GM21786 (cell line): ENCODE data around the gene AKR1E2.
A peak's percentile ranks its signal among the peaks of the same experiment; 100 is the strongest.

ENCODE experiments used
- ATAC-seq: cut with Tn5 transposase; IDR thresholded peaks from one replicate; pipeline ENCODE4 v1.9.1; 2021; ENCODE audit not compliant: unreplicated experiment

Gene AKR1E2

GRCh38 chr10:4825868-4826791 lies at the start of gene AKR1E2:
TSS of gene AKR1E2 (plus strand) at chr10:4826207. CDS start at chr10:4826325, 118 bp downstream.
- peak; percentile 59 for ATAC-seq

- ATAC-seq, result no peak
Measured at GRCh38 chr10:4776234-4776638, 49.8 kb upstream of the AKR1E2 start.

DNA sequence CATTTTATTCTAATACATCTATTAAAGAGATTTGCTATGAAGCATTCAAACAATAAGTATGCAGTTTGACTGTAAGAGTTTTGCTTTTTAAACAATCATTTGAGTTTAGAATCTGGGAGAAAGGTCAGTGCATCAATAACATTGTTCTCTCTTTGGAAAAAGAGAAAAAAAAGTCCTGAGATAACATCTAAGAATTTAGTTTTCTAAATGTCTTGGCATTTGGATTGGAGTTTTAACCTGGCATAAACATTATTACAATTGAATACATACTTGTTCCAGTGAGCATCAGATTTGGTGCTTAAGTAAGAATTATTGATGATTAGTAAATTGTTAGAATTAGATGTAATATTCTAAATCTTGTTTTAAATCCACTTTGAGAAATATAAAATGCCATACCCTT lies 47.2 kb upstream of the AKR1E2 start:
- ATAC-seq, result no peak

DNA sequence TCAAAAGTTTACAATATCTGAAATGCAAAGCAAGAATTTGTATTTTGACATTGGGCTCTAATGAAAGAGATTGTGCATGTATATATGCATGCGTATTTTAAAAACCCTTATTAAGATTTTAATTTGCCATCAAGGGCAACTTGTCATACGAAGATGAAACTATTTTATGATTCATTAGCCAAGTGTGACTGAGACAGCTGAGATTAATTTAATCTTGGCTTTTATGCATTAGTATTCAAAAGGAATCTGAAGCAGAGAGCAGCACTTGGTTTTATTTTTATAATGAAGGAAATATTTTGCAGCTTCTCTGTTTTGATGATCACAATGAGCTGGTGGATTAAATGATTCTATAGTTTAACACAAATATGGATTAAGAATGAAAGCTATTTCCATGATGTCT lies 45.9 kb upstream of the AKR1E2 start:
- ATAC-seq, result no peak

GRCh38 chr10:4780782-4781181 lies 45.2 kb upstream of the AKR1E2 start:
- no peak for ATAC-seq

DNA sequence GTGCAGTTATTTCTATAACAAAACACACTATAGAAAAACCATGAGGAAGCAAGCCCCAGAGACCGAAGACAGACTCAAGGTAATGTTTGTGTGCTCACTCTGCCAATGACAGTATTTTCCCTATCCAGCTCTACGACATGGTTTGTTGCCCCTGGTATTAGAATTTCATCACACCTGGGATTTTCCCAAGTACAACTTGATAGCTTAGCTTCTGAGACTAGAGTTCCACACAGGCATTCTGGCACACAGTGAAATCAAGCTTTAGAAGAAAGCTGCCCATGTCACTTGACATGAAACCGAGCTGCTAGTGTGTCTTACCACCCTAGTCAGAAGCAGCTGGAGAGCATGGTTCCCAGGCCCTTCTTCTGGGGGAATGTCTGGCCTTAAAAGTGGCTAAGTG lies 44.1 kb upstream of the AKR1E2 start:
- ATAC-seq, result no peak

- ATAC-seq, result no peak
Measured at GRCh38 chr10:4784667-4785333, 41.2 kb upstream of the AKR1E2 start.

DNA sequence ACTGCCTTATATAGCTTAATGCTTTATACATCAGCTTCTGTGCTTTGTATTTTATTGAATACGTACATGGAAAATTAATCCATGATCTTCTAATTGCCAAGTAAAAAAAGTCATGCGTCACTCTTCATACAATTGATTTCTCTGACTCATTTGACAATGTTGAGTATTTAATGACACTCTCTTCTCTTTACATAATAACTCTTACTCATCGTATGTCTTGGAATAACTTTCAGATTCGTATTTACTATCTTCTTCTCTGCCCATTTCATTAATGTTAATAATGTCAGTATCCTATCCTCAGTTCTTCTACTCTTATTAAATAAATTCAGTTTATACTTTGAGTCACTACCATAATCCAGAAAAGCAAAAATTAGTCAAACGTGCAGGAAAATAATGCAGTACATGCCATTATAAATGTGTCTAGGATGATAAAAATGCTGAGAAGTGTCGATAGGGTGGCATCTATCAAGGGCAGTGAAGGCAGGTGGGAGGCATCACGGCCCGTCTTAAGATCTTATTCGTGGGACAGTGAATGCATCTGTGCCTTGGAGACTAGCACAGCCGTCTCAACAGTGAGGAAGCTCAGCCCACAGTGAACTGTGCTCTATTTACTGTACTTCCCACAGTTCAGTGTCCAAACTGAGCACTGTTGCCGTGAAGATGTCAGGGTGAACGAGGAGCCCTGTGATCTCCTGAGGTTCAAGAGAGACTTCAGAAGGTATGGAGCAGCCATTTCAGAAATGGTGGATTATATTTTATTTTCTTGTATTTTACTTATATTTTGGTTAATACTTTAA lies 39.8 kb upstream of the AKR1E2 start:
- no peak for ATAC-seq

GRCh38 chr10:4790045-4790444 lies 36.0 kb upstream of the AKR1E2 start:
- no peak for ATAC-seq

DNA sequence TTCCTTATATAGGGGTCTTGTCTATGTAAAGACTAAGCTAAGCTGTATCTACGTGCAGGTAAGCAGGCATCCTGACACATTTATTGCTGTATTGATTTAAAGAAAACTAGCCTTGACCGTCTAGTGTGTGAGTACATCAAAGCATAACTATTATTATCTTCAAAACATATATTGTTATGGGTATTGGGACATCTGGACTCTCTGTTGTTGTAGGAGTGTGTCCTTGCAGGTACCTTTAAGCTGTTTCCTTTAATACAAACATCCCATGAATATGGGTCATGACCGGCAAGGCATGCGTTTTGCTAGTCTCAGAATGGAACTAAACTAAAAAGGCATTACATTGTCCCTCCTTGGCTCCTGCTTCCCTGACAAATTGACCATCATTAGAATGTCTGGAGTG lies 35.1 kb upstream of the AKR1E2 start:
- no peak for ATAC-seq

DNA sequence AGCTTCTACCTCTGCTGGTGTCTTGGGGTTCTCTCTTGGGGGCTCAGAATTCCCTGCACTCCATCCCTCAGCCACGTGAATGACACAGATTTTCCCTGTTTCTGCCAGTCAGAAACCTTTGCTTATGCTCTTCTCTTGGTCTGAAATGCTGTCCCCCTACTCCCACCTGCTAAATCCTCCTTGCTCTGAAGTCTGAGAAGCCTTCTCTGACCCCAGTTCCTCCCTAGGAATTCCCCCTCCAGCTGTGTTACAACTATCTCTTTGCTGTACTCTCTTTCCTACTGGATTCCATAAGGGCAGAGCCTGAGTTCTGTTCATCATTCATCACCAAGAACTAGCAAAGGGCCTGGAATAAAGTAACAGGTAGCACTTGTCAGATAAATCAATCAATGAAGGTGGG lies 33.6 kb upstream of the AKR1E2 start:
- ATAC-seq, result no peak

DNA sequence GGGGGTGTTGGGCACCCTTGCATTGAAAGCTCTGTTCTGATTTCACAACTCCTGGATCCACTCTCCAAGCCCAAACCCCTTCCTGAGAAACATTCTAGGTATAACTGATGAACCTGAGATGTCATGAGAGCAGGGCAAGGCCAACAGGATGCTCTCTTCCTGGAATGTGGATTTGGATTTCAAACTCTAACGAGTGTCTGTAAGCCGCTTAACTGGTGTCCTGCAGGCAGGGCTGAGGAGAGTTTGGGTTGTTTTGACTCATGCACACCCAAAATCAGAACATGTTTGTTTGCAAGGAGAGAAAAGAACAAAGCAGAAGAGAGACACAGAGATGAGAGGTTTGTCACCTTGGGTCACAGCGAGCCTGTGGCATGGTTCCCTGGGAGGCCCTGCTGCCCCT lies 24.6 kb upstream of the AKR1E2 start:
- no peak for ATAC-seq

DNA sequence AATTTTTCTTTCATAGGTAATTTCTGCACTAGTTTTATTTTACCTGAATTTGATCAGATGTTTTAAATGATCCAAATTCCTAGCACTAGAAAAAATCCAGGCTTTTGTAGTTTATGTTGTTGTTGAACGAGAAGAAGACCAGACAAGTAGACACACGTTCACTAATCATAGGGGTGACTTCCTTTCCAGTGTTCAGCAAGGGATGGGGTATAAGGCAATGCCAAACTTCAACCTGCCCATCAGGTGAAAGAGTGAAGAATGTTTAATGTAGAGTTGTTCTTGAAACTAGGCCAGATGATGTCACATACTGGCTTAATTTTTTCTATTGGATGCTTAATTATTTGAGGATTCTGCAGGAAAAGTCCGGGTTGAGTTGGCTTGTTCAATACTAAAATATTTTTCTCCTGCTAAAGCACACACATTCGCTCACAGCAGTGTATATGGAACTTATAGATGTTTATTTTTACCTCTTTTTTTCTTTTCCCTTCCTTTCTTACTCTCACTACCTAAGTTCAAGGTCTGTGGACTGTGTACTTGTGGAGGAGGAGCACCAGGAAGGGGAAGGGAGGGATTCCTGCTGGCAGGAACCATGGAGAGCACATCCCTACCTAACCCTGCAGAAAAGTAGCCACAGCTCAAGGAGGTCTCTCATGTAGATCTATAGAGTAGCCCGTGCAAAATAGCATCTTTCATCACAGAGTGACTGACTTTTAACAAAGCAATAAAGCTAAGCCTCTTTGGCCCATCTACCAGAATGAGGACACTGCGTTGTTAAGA lies 23.1 kb upstream of the AKR1E2 start:
- no peak for ATAC-seq

- no peak for ATAC-seq
Measured at GRCh38 chr10:4803822-4804221, 22.2 kb upstream of the AKR1E2 start.

DNA sequence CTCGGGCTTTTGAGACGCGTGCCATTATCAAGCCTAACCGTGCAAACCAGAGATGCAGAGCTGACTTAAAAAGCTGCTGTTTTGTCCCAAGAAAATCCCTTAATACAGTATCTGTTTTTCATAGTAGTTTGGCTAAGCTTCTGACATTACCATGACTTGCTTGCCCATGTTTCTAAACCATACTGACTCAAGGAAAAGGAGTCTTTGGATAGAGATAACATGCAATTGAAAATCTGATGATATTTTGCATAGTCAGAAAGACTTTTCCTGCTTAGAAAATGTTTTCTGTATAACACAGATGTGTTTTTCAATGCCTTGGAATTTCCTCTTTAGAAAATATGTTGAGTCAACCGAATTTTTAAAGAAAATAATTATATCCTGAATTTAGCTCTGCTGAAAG lies 21.5 kb upstream of the AKR1E2 start:
- ATAC-seq, result no peak

DNA sequence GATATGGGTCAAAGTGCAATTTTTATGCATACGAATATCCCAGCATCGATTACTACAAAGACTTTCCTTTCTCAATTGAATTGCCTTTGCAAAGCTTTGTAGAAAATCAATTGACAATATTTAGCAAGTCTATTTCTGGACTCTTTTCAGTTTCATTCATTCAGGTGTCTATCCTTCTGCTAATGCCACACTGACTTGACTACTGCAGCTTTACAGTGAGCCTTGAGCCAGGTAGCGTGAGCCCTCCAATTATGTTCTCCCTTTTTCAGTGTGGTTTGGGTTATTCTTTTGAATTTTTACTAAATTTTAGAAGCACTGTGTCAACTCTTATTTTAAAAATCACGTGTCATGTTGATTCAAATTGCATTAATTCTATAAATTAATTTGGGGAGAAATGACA lies 19.5 kb upstream of the AKR1E2 start:
- no peak for ATAC-seq

DNA sequence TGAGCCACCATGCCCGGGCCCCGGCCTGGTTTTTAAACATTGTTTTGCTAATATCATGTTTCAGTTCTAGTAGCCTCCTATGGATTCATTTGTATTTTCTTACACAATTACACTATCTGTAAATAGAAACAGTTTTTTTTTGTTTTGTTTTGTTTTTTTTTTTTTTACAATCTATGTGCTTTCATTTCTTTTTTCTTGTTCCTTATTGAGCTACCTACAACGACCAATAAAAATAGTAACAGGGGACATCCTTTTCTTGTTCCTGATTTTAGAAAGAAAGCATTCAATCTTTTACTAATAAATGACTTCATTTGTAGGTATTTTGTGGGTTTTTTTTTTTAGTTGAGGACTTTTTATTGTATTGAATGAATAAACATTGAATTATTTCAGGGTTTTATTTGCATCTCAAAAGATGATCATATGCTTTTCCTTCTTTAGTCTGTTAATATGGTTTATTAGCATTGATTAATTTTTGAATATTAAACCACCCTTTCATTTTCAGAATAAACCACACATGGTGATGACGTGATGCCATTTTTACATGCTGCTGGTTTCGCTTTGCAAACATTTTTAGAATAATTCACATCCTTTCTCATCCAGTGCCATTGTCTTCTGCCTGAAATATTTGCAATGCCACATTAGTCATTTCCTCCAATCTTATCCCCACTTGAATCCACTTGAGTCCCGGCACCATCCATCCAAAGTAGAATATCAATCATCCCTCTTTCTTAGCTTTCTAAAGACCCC lies 18.1 kb upstream of the AKR1E2 start:
- peak; percentile 54 for ATAC-seq

DNA sequence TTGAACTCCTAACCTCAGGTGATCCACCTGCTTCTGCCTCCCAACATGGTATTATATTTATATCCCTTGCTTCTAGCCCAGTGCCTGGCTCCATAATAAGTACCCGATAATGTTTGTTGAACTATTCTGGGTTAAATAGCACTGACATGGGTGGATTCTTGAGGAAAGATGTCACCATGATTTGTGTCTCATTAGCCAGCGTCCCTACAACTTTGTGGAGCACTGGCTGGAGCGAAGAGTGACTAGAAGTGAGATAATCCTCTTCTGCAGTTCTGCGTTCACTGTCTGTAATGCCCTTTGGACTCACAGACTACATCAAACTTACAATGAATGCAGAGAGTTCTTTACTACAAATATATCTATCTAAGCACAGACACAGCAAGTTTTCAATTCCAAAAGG lies 16.9 kb upstream of the AKR1E2 start:
- no peak for ATAC-seq

DNA sequence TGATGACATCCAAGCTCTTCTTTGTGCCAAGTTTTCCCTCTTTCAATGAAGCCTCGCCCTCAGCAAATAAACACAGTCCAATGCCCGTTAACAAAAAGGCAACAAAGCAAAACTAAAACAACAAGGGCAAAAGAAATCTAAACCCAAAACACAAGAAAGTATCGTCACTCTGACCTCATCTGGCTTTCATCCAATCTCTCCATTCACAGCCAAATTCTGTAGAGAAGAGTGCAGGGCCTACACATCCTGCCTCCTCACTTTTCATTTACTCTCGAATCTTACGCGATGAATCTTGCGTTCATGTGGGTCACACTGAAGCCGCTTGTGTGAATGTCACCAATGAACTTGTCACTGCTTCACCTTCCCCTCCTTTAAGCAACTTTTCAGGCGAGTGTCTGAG lies 15.9 kb upstream of the AKR1E2 start:
- ATAC-seq, result no peak

DNA sequence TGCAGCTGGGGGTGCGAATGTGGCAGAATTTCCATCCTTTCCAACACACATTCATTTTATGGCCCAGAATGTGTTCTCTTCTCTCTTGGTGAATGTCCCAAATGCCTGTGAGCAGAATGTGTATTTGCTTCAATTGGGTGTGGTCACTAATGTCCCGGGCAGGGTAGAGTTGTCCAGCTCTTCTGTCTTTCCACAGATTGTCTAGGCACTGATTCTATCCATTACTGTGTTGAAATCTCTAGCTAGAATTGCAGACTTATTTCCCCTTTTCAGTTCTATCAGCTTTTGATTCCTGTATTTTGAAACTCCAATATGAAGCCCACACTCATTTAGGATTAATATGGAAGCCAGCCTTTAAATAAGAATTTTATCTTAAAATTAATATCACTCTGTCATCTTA lies 14.0 kb upstream of the AKR1E2 start:
- ATAC-seq, result no peak
